Breast epithelium (tissue), 3 donors: Measurements from ENCODE around the gene LRRC15.

Experiments
- POLR2A ChIP-seq: fragments of 450-650 bp; IDR thresholded peaks from one replicate; pipeline ENCODE4 v1.6.1; 2016; ENCODE audit warnings: antibody characterized with exemption, mild to moderate bottlenecking, moderate library complexity
- POLR2AphosphoS5 ChIP-seq, 3 donors: sonication (generic); formaldehyde crosslinking; IDR thresholded peaks; one replicate each; pipeline ENCODE4 v1.6.1; 2017; ENCODE audit warnings: antibody characterized with exemption in 3 of 3
- TF ChIP-seq, protein P1 (sequence below), 3 donors: fragments of 450-650 bp; IDR thresholded peaks; one replicate each; pipeline ENCODE4 v1.5.1; 2016 to 2017; ENCODE audit warnings: antibody characterized with exemption in 3 of 3, mild to moderate bottlenecking in 3 of 3, moderate library complexity in 3 of 3

DNA sequence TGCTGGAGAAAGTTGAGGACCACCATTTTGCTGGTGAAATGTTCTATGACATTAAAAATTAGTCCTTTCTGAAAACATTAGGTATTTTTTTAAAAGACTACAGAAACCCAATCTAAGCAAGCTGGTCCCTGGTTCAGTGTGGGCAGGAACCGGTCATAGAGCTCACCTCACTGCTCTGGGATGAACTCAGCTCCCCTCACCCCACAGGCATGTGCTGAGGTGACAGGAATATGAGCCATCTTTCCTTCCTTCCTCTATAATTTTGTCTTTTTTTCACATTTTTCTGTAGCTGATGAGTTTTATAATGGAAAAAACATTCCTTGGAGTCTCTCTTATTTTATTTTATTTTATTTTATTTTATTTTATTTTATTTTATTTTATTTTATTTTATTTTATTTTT lies 8.2 kb upstream of the LRRC15 start:
- TF ChIP-seq, protein P1, sequence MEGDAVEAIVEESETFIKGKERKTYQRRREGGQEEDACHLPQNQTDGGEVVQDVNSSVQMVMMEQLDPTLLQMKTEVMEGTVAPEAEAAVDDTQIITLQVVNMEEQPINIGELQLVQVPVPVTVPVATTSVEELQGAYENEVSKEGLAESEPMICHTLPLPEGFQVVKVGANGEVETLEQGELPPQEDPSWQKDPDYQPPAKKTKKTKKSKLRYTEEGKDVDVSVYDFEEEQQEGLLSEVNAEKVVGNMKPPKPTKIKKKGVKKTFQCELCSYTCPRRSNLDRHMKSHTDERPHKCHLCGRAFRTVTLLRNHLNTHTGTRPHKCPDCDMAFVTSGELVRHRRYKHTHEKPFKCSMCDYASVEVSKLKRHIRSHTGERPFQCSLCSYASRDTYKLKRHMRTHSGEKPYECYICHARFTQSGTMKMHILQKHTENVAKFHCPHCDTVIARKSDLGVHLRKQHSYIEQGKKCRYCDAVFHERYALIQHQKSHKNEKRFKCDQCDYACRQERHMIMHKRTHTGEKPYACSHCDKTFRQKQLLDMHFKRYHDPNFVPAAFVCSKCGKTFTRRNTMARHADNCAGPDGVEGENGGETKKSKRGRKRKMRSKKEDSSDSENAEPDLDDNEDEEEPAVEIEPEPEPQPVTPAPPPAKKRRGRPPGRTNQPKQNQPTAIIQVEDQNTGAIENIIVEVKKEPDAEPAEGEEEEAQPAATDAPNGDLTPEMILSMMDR (IDR thresholded peaks at IDR 0.05): no peak
- TF ChIP-seq POLR2A: no peak
- no peak for TF ChIP-seq POLR2AphosphoS5 (IDR thresholded peaks at IDR 0.05)
